SK-N-SH (cell line): ENCODE data around the gene INTS3. TPM values are rescaled to one million over a fixed set of nuclear protein-coding genes. Genes with fewer than 3 reads are reported as not detected.
A peak's percentile ranks its signal among the peaks of the same experiment; 100 is the strongest.

Source experiments
- CTCF ChIA-PET: fragments of 300-600, 350-600 bp; formaldehyde crosslinking; extraction: SDS; loops from one replicate; lab custom pipeline; 2021; lab: Yijun Ruan, JAX
- POLR2A ChIA-PET: fragments of 350-600 bp; sonication (Branson Sonifier 250); formaldehyde crosslinking; extraction: SDS; loops from one replicate; lab custom pipeline; 2020; ENCODE audit warnings: antibody characterized with exemption, inconsistent platforms; lab: Yijun Ruan, JAX
- DNase-seq: peaks from one replicate; pipeline ENCODE4 v3.0.0; 2012
- H2AFZ ChIP-seq: fragments of 200-600 bp; sonication (generic); 2 replicates; pipeline ENCODE4 v1.8.1; 2016; ENCODE audit warnings: antibody characterized with exemption, mild to moderate bottlenecking, low read depth
- H3F3A ChIP-seq: fragments of 200-600 bp; sonication (generic); replicated peaks from 2 replicates; pipeline ENCODE3; 2016; ENCODE audit warnings: antibody characterized with exemption, mild to moderate bottlenecking; ENCODE audit not compliant: insufficient read depth
- H3K27ac ChIP-seq, 2 experiments: fragments of 200-500 bp in 1 of 2; fragments of 200-600 bp in 1 of 2; sonication (Bioruptor generic) in 1 of 2; sonication (generic), shearing (Covaris generic) in 1 of 2; 2 replicates each; pipeline versions ENCODE4 v1.5.1 to v1.6.1; 2014 to 2016; ENCODE audit warnings: low read depth in 2 of 2, inconsistent platforms in 1 of 2, low read length in 1 of 2, mild to moderate bottlenecking in 1 of 2, mixed read lengths in 1 of 2
- H3K27me3 ChIP-seq: fragments of 200-600 bp; sonication (generic), shearing (Covaris generic); 2 replicates; pipeline ENCODE4 v1.6.1; 2016; ENCODE audit warnings: mixed run types; ENCODE audit not compliant: insufficient read depth
- H3K36me3 ChIP-seq, 2 experiments: fragments of 200-500 bp in 1 of 2; fragments of 200-600 bp in 1 of 2; sonication (Bioruptor generic) in 1 of 2; sonication (generic) in 1 of 2; replicated peaks in 1 of 2; 2 replicates each; pipeline versions ENCODE3 to v1.5.1; 2014 to 2016; ENCODE audit warnings: low read length in 1 of 2, mild to moderate bottlenecking in 1 of 2; ENCODE audit not compliant: insufficient read depth in 2 of 2, control insufficient read depth in 1 of 2
- H3K4me1 ChIP-seq, 2 experiments: fragments of 200-500 bp in 1 of 2; fragments of 200-600 bp in 1 of 2; sonication (Bioruptor generic) in 1 of 2; sonication (generic), shearing (Covaris generic) in 1 of 2; 2 replicates each; pipeline versions ENCODE4 v1.5.1 to v1.6.1; 2014 to 2016; ENCODE audit warnings: low read depth in 1 of 2, low read length in 1 of 2, mixed run types in 1 of 2; ENCODE audit not compliant: insufficient read depth in 2 of 2, control insufficient read depth in 1 of 2
- H3K4me2 ChIP-seq: fragments of 200-600 bp; sonication (generic), shearing (Covaris generic); 2 replicates; pipeline ENCODE4 v1.6.1; 2017; ENCODE audit warnings: mixed run types
- H3K4me3 ChIP-seq, 2 experiments: fragments of 200-500 bp in 1 of 2; fragments of 200-600 bp in 1 of 2; sonication (Bioruptor generic) in 1 of 2; sonication (generic), shearing (Covaris generic) in 1 of 2; 2 replicates each; pipeline versions ENCODE4 v1.5.1 to v1.8.1; 2014 to 2016; ENCODE audit warnings: low read depth in 2 of 2, inconsistent platforms in 1 of 2, low read length in 1 of 2, mild to moderate bottlenecking in 1 of 2, mixed read lengths in 1 of 2, moderate library complexity in 1 of 2
- H3K79me2 ChIP-seq: fragments of 200-600 bp; sonication (generic); 2 replicates; pipeline ENCODE4 v1.8.1; 2017; ENCODE audit warnings: mild to moderate bottlenecking; ENCODE audit not compliant: insufficient read depth
- H3K9ac ChIP-seq: fragments of 200-600 bp; sonication (generic); 2 replicates; pipeline ENCODE4 v1.6.1; 2017; ENCODE audit warnings: mixed run types
- H3K9me2 ChIP-seq: fragments of 200-600 bp; sonication (generic); 2 replicates; pipeline ENCODE4 v1.6.1; 2017; ENCODE audit warnings: mixed run types
- H3K9me3 ChIP-seq: fragments of 200-600 bp; sonication (generic); 2 replicates; pipeline ENCODE4 v1.6.1; 2017; ENCODE audit warnings: mixed run types, mild to moderate bottlenecking, moderate library complexity
- H4K20me1 ChIP-seq: fragments of 200-600 bp; sonication (generic); 2 replicates; pipeline ENCODE4 v1.6.1; 2017; ENCODE audit warnings: mild to moderate bottlenecking, mixed run types; ENCODE audit not compliant: insufficient read depth
- CTCF ChIP-seq: fragments of 200-600 bp; sonication (generic); IDR thresholded peaks from 2 replicates; pipeline ENCODE4 v1.6.1; 2017; ENCODE audit warnings: antibody characterized with exemption, mild to moderate bottlenecking, moderate library complexity
- ELF1 ChIP-seq: IDR thresholded peaks from 2 replicates; pipeline ENCODE4 v1.4.0; 2012
- EP300 ChIP-seq, 2 experiments: IDR thresholded peaks; 2 replicates each; pipeline versions ENCODE4 v1.4.0 to v1.6.1; 2012; ENCODE audit warnings: borderline replicate concordance in 1 of 2, low read depth in 1 of 2, low read length in 1 of 2
- FOSL2 ChIP-seq: IDR thresholded peaks from 2 replicates; pipeline ENCODE4 v1.4.0; 2012; ENCODE audit warnings: low read depth, mild to moderate bottlenecking, moderate library complexity, borderline replicate concordance
- FOXJ3 ChIP-seq: sonication (generic); formaldehyde crosslinking; IDR thresholded peaks from 2 replicates; pipeline ENCODE4 v1.5.1; 2020; ENCODE audit warnings: mild to moderate bottlenecking, missing genetic modification reagents
- FOXM1 ChIP-seq: IDR thresholded peaks from 2 replicates; pipeline ENCODE4 v1.4.0; 2012; ENCODE audit warnings: low read depth, mild to moderate bottlenecking
- JUND ChIP-seq: IDR thresholded peaks from 2 replicates; pipeline ENCODE4 v1.4.0; 2012
- POLR2AphosphoS5 ChIP-seq: IDR thresholded peaks from 2 replicates; pipeline ENCODE4 v1.6.1; 2012; ENCODE audit warnings: low read depth, low read length
- RAD21 ChIP-seq: IDR thresholded peaks from 2 replicates; pipeline ENCODE4 v1.6.1; 2012; ENCODE audit warnings: mild to moderate bottlenecking, low read length
- RCOR1 ChIP-seq: fragments of 150-350 bp; IDR thresholded peaks from 2 replicates; pipeline ENCODE4 v1.6.1; 2017; ENCODE audit warnings: antibody characterized with exemption, low read length
- REST ChIP-seq: IDR thresholded peaks from 2 replicates; pipeline ENCODE4 v1.6.1; 2012; ENCODE audit warnings: mild to moderate bottlenecking, low read depth, low read length, moderate library complexity
- SIN3A ChIP-seq: IDR thresholded peaks from 2 replicates; pipeline ENCODE4 v1.6.1; 2012; ENCODE audit warnings: low read depth, mild to moderate bottlenecking, low read length, moderate library complexity, borderline replicate concordance
- SMC3 ChIP-seq: IDR thresholded peaks from 2 replicates; pipeline ENCODE4 v1.6.1; 2012; ENCODE audit warnings: low read depth, low read length, improper control_type of control experiment
- TEAD4 ChIP-seq: IDR thresholded peaks from 2 replicates; pipeline ENCODE4 v1.4.0; 2012; ENCODE audit warnings: mild to moderate bottlenecking, borderline replicate concordance; ENCODE audit not compliant: insufficient read depth
- USF2 ChIP-seq: fragments of 150-350 bp; IDR thresholded peaks from 2 replicates; pipeline ENCODE4 v1.6.1; 2017; ENCODE audit warnings: antibody characterized with exemption, low read length, low read depth, borderline replicate concordance
- YY1 ChIP-seq: IDR thresholded peaks from 2 replicates; pipeline ENCODE4 v1.4.0; 2012; ENCODE audit warnings: low read depth, mild to moderate bottlenecking
- WGBS: methylation state at CpG from one replicate; pipeline ENCODE4 v1.1.6; 2017; ENCODE audit warnings: low lambda C conversion rate; 5-methylcytosine and 5-hydroxymethylcytosine counted together
- polyA plus RNA-seq, 3 experiments: library from polyadenylated mRNA; depleted of rRNA; stranded (reverse); fragments of >200 nt; gene quantifications; 2 replicates each; pipeline ENCODE4 v1.2.3, GENCODE V29; 2012

INTS3 gene
- polyA plus RNA-seq, 1 of the 3 experiments (the other 2 are of a cell fraction): 64.3 TPM

- TF ChIP-seq TEAD4 (no peak), FOSL2 (no peak), RAD21 (no peak), EP300 (IDR thresholded peaks at IDR 0.05; ENCODE audit: borderline replicate concordance in 1 of 2, low read depth in 1 of 2, low read length in 1 of 2) (peak in 1 of 2 experiments; percentile 44; a peak in 2 of 4 replicates), USF2 (no peak), JUND (no peak), REST (no peak), YY1 (peak; percentile 83), CTCF (peak; percentile 19; the same call in 1 of the 2 replicates)
Measured at GRCh38 chr1:153727463-153728304, at the start of gene INTS3 (continued).

- TF ChIP-seq FOXJ3 (CRISPR knock-in tag): no peak
- no peak for TF ChIP-seq EP300 (IDR thresholded peaks at IDR 0.05; ENCODE audit: borderline replicate concordance in 1 of 2, low read depth in 1 of 2, low read length in 1 of 2)
- no peak for TF ChIP-seq USF2
- no peak for TF ChIP-seq RCOR1
- TF ChIP-seq FOXM1: no peak
- no peak for TF ChIP-seq POLR2AphosphoS5
- no peak for TF ChIP-seq ELF1
- no peak for TF ChIP-seq JUND
- TF ChIP-seq SMC3: no peak
- TF ChIP-seq FOSL2: no peak
- TF ChIP-seq RAD21: no peak
- no peak for TF ChIP-seq TEAD4
- TF ChIP-seq SIN3A: no peak
Measured at GRCh38 chr1:153678519-153679336, 49.1 kb upstream of the INTS3 start, which contains the start of gene NPR1. Gene NPR1 (plus strand): TSS chr1:153678688. CDS start chr1:153679109, 421 bp downstream.

More at GRCh38 chr1:153678519-153679336, 49.1 kb upstream of the INTS3 start, which contains the start of gene NPR1:
- H3K4me1 ChIP-seq: peaks cover 0 to 15% of the 10 kb centered on the region in 2 experiments; a peak in 1 of 4 replicates
- H2AFZ ChIP-seq: peak within 1 kb of the TSS; percentile 79; the same call in 1 of the 2 replicates
- DNase-seq: peak; percentile 79
- H3K9ac ChIP-seq: no peak within 1 kb of the TSS
- no peaks in the 10 kb centered on the region for H3K9me2 ChIP-seq
- peaks cover 30% of the 10 kb centered on the region for H3K27me3 ChIP-seq
- H3K9me3 ChIP-seq: no peaks in the 10 kb centered on the region
- H4K20me1 ChIP-seq: no peaks in the 10 kb centered on the region
- H3K79me2 ChIP-seq: no peaks in the 10 kb centered on the region
- ChIA-PET POLR2A (interaction anchor here (0.6 kb wide), 1 partner anchor 83 kb away, joined by 3 read pairs; no protein-coding TSS in a partner anchor), CTCF (interaction anchor here (0.5 to 6.2 kb wide), 30 partner anchors 8 to 470 kb away, joined by 3 to 156 read pairs (median 8); partner anchors contain the start of genes RAB13, RPS27 and SLC27A3)
- no peak within 1 kb of the TSS for H3K27ac ChIP-seq
- peaks cover 3% of the 10 kb centered on the region for H3F3A ChIP-seq
- peak within 1 kb of the TSS; percentile 74 for H3K4me2 ChIP-seq
- no peaks in the 10 kb centered on the region for H3K36me3 ChIP-seq
- peak within 1 kb of the TSS; percentile 34 to 44 for H3K4me3 ChIP-seq
- WGBS: 3% methylated on average over 44 of the region's 78 CpGs
